H9 (cell line): ENCODE results near the gene MARCHF3. TPM values are rescaled to one million over a fixed set of nuclear protein-coding genes. Genes with fewer than 3 reads are reported as not detected.
"Not testable (repeated sequence)": the region's sequence is repeated elsewhere in the genome, so short reads cannot be mapped to it uniquely, and the experiment has no call there.

Experiments
- DNase-seq: peaks from one replicate; pipeline ENCODE4 v3.0.0-alpha.2; 2017
- H2AFZ ChIP-seq: one replicate; pipeline ENCODE4 v1.6.1; 2013; ENCODE audit warnings: mild to moderate bottlenecking, low read length, control low read depth, moderate library complexity
- H2AK5ac ChIP-seq: 2 replicates; pipeline ENCODE4 v1.6.1; 2013; ENCODE audit warnings: low read length, control low read depth, mixed read lengths; ENCODE audit not compliant: insufficient read length
- H2BK120ac ChIP-seq: one replicate; pipeline ENCODE4 v1.6.1; 2013; ENCODE audit warnings: low read depth, mild to moderate bottlenecking, low read length, control low read depth, inconsistent platforms; ENCODE audit not compliant: poor library complexity, severe bottlenecking
- H2BK12ac ChIP-seq: 2 replicates; pipeline ENCODE4 v1.6.1; 2013; ENCODE audit warnings: low read length, control low read depth, mixed read lengths, low read depth; ENCODE audit not compliant: insufficient read length
- H2BK15ac ChIP-seq: 2 replicates; pipeline ENCODE4 v1.6.1; 2013; ENCODE audit warnings: low read depth, low read length, control low read depth
- H2BK20ac ChIP-seq: one replicate; pipeline ENCODE4 v1.6.1; 2013; ENCODE audit warnings: low read depth, mild to moderate bottlenecking, low read length, control low read depth, inconsistent platforms; ENCODE audit not compliant: poor library complexity, severe bottlenecking
- H2BK5ac ChIP-seq: 2 replicates; pipeline ENCODE4 v1.6.1; 2013; ENCODE audit warnings: low read length, control low read depth, mixed read lengths; ENCODE audit not compliant: insufficient read length
- H3K14ac ChIP-seq: 2 replicates; pipeline ENCODE4 v1.6.1; 2013; ENCODE audit warnings: low read length, control low read depth; ENCODE audit not compliant: insufficient read depth
- H3K18ac ChIP-seq: 2 replicates; pipeline ENCODE4 v1.6.1; 2013; ENCODE audit warnings: low read depth, mild to moderate bottlenecking, mixed read lengths, low read length, control low read depth; ENCODE audit not compliant: insufficient read length
- H3K23ac ChIP-seq: 2 replicates; pipeline ENCODE4 v1.6.1; 2013; ENCODE audit warnings: low read length, control low read depth, mixed read lengths, low read depth; ENCODE audit not compliant: insufficient read length
- H3K23me2 ChIP-seq: 2 replicates; pipeline ENCODE4 v1.6.1; 2013; ENCODE audit warnings: low read depth, mild to moderate bottlenecking, mixed read lengths, low read length, control low read depth; ENCODE audit not compliant: insufficient read length, poor library complexity, severe bottlenecking
- H3K27ac ChIP-seq: 2 replicates; pipeline ENCODE4 v1.5.1; 2013; ENCODE audit warnings: low read length, control low read depth, mixed read lengths, low read depth; ENCODE audit not compliant: insufficient read length
- H3K27me3 ChIP-seq: 2 replicates; pipeline ENCODE4 v1.6.1; 2013; ENCODE audit warnings: low read length, control low read depth, inconsistent platforms; ENCODE audit not compliant: insufficient read depth
- H3K4ac ChIP-seq: 2 replicates; pipeline ENCODE4 v1.6.1; 2013; ENCODE audit warnings: low read depth, mild to moderate bottlenecking, control low read depth, inconsistent platforms, low read length, moderate library complexity
- H3K4me1 ChIP-seq: 2 replicates; pipeline ENCODE4 v1.6.1; 2013; ENCODE audit warnings: low read length, control low read depth, inconsistent platforms; ENCODE audit not compliant: insufficient read depth
- H3K4me2 ChIP-seq: 2 replicates; pipeline ENCODE4 v1.6.1; 2013; ENCODE audit warnings: low read length, control low read depth, mixed read lengths; ENCODE audit not compliant: insufficient read length, insufficient read depth
- H3K56ac ChIP-seq: 2 replicates; pipeline ENCODE4 v1.6.1; 2013; ENCODE audit warnings: low read depth, mild to moderate bottlenecking, mixed read lengths, low read length, control low read depth; ENCODE audit not compliant: insufficient read length
- H3K79me1 ChIP-seq: 2 replicates; pipeline ENCODE4 v1.6.1; 2013; ENCODE audit warnings: low read depth, mild to moderate bottlenecking, moderate library complexity, low read length, control low read depth, inconsistent platforms; ENCODE audit not compliant: insufficient read depth, poor library complexity, severe bottlenecking
- H3K79me2 ChIP-seq: 2 replicates; pipeline ENCODE4 v1.6.1; 2013; ENCODE audit warnings: low read length, control low read depth, inconsistent platforms; ENCODE audit not compliant: insufficient read depth
- H3K9ac ChIP-seq: 2 replicates; pipeline ENCODE4 v1.6.1; 2013; ENCODE audit warnings: low read length, control low read depth, mixed read lengths; ENCODE audit not compliant: insufficient read length; ENCODE audit errors: extremely low read depth
- H3K9me3 ChIP-seq: one replicate; pipeline ENCODE4 v1.6.1; 2013; ENCODE audit warnings: low read depth, low read length, inconsistent platforms; ENCODE audit not compliant: control insufficient read depth
- H3T11ph ChIP-seq: one replicate; pipeline ENCODE4 v1.6.1; 2013; ENCODE audit warnings: mild to moderate bottlenecking, low read length, control low read depth, inconsistent platforms
- H4K20me1 ChIP-seq: one replicate; pipeline ENCODE4 v1.6.1; 2013; ENCODE audit not compliant: control insufficient read depth, insufficient read length, insufficient read depth
- H4K5ac ChIP-seq: 2 replicates; pipeline ENCODE4 v1.6.1; 2013; ENCODE audit warnings: low read depth, mild to moderate bottlenecking, mixed read lengths, low read length, control low read depth; ENCODE audit not compliant: insufficient read length
- H4K8ac ChIP-seq: replicated peaks from 2 replicates; pipeline ENCODE4 v1.6.1; 2013; ENCODE audit warnings: low read length, control low read depth, mixed read lengths, low read depth; ENCODE audit not compliant: insufficient read length
- H4K91ac ChIP-seq: 2 replicates; pipeline ENCODE4 v1.6.1; 2013; ENCODE audit warnings: low read depth, mild to moderate bottlenecking, moderate library complexity, mixed read lengths, low read length, control low read depth; ENCODE audit not compliant: insufficient read length
- H3K27ac Mint-ChIP-seq, 3 experiments: 2 replicates in 2 of 3; 3 replicates in 1 of 3; pipeline ENCODE4 v1.8.0; 2020 to 2021; ENCODE audit warnings: mixed read lengths in 3 of 3, mild to moderate bottlenecking in 1 of 3, moderate library complexity in 1 of 3
- H3K27me3 Mint-ChIP-seq: 2 replicates; pipeline ENCODE4 v1.8.0; 2021; ENCODE audit warnings: low read depth, mild to moderate bottlenecking, moderate library complexity, mixed read lengths
- H3K36me3 Mint-ChIP-seq, 3 experiments: 2 replicates in 2 of 3; 3 replicates in 1 of 3; pipeline ENCODE4 v1.8.0; 2020 to 2021; ENCODE audit warnings: low read depth in 3 of 3, mixed read lengths in 3 of 3; ENCODE audit not compliant: insufficient read depth in 1 of 3
- H3K4me1 Mint-ChIP-seq, 2 experiments: 2 replicates each; pipeline ENCODE4 v1.8.0; 2020; ENCODE audit warnings: mixed read lengths in 2 of 2
- H3K4me3 Mint-ChIP-seq, 2 experiments: 2 replicates in 1 of 2; 3 replicates in 1 of 2; pipeline ENCODE4 v1.8.0; 2020 to 2021; ENCODE audit warnings: mild to moderate bottlenecking in 2 of 2, mixed read lengths in 2 of 2, moderate library complexity in 1 of 2
- H3K9me3 Mint-ChIP-seq, 2 experiments: 2 replicates in 1 of 2; 3 replicates in 1 of 2; pipeline ENCODE4 v1.8.0; 2020; ENCODE audit warnings: mild to moderate bottlenecking in 2 of 2, mixed read lengths in 2 of 2, moderate library complexity in 1 of 2
- CTCF ChIP-seq: fragments of 200-600 bp; sonication (generic); conservative IDR thresholded peaks from 3 replicates; pipeline ENCODE4 v1.8.0; 2021; ENCODE audit warnings: antibody characterized with exemption, mild to moderate bottlenecking
- WGBS: extraction: QIAGEN DNeasy Blood & Tissue Kit; methylation state at CpG from one replicate; pipeline ENCODE4 v1.1.7; 2013; ENCODE audit warnings: missing lambda C conversion rate, low lambda C conversion rate, mixed read lengths; ENCODE audit not compliant: insufficient read length; ENCODE audit errors: extremely low coverage; 5-methylcytosine and 5-hydroxymethylcytosine counted together
- total RNA-seq: library from RNA; stranded (reverse); gene quantifications from 2 replicates; pipeline ENCODE4 v1.2.1, GENCODE V29; 2021

Gene MARCHF3
- total RNA-seq, 1 experiment from 2014 or later, result 17.7 TPM

- no peaks in the 10 kb centered on the region for H3K27me3 ChIP-seq
- no CpG with 5 or more reads among the region's 1 CpG for WGBS
- no peak for TF ChIP-seq CTCF
These were observed 10.4 kb downstream of the MARCHF3 start for GRCh38 chr5:127019928-127020327.

GRCh38 chr5:127016722-127017121, 13.6 kb downstream of the MARCHF3 start:
- not testable (repeated sequence) for H2BK120ac ChIP-seq, H3T11ph ChIP-seq, DNase-seq, H3K27ac ChIP-seq, H4K91ac ChIP-seq, H4K5ac ChIP-seq, H2BK12ac ChIP-seq, H3K4me1 Mint-ChIP-seq, H2AK5ac ChIP-seq, H3K23ac ChIP-seq, H3K56ac ChIP-seq, H4K8ac ChIP-seq, H3K9me3 ChIP-seq, H3K9ac ChIP-seq, H3K23me2 ChIP-seq, H3K79me1 ChIP-seq, H3K4me1 ChIP-seq, H3K27me3 Mint-ChIP-seq, H2BK15ac ChIP-seq, H2BK5ac ChIP-seq, H3K14ac ChIP-seq, H3K9me3 Mint-ChIP-seq, H3K4ac ChIP-seq, H3K4me2 ChIP-seq, H3K18ac ChIP-seq, H3K36me3 Mint-ChIP-seq, H3K27ac Mint-ChIP-seq, H2BK20ac ChIP-seq, H3K27me3 ChIP-seq, H4K20me1 ChIP-seq, H3K79me2 ChIP-seq, H2AFZ ChIP-seq, H3K4me3 Mint-ChIP-seq
- WGBS, result no CpG with 5 or more reads among the region's 4 CpGs

More at GRCh38 chr5:127019928-127020327, 10.4 kb downstream of the MARCHF3 start:
- H3K4me1 Mint-ChIP-seq, result peaks cover 7 to 9% of the 10 kb centered on the region in 2 experiments
- H3K9ac ChIP-seq, result no peak overlapping the region
- H3K4me3 Mint-ChIP-seq, result no peak overlapping the region
- H3K27ac ChIP-seq, result no peak overlapping the region
- H4K5ac ChIP-seq, result no peak overlapping the region
- no peaks in the 10 kb centered on the region for H3K4me1 ChIP-seq
- no peak overlapping the region for H2BK12ac ChIP-seq
- H3K27ac Mint-ChIP-seq, result no peak overlapping the region
- H3K23me2 ChIP-seq, result no peaks in the 10 kb centered on the region
- H3K79me1 ChIP-seq, result no peaks in the 10 kb centered on the region
- no peaks in the 10 kb centered on the region for H3K79me2 ChIP-seq
- H2BK15ac ChIP-seq, result no peak overlapping the region
- H2AFZ ChIP-seq, result no peak overlapping the region
- no peak overlapping the region for H3K4me2 ChIP-seq
- no peak for DNase-seq
- no peak overlapping the region for H4K8ac ChIP-seq
- H3K18ac ChIP-seq, result no peak overlapping the region
- no peaks in the 10 kb centered on the region for H3K9me3 ChIP-seq
- H2BK20ac ChIP-seq, result no peak overlapping the region
- no peak overlapping the region for H3K56ac ChIP-seq
- H3K14ac ChIP-seq, result no peak overlapping the region
- H2BK120ac ChIP-seq, result no peak overlapping the region
- no peaks in the 10 kb centered on the region for H4K20me1 ChIP-seq
- H2AK5ac ChIP-seq, result no peak overlapping the region
- no peak overlapping the region for H4K91ac ChIP-seq
- no peak overlapping the region for H3T11ph ChIP-seq
- H3K9me3 Mint-ChIP-seq, result peaks cover 0 to 2% of the 10 kb centered on the region in 2 experiments; a peak in 1 of 5 replicates
- H2BK5ac ChIP-seq, result no peak overlapping the region
- no peaks in the 10 kb centered on the region; a peak in 4 of 7 replicates for H3K36me3 Mint-ChIP-seq
- H3K27me3 Mint-ChIP-seq, result no peaks in the 10 kb centered on the region
- H3K23ac ChIP-seq, result no peak overlapping the region
- no peak overlapping the region for H3K4ac ChIP-seq
